ENCODE results near the gene SLC41A3.

GRCh38 chr3:125959317-125960065 lies 124.4 kb downstream of the SLC41A3 start:
- TF ChIP-seq CTCF (IDR thresholded peaks at IDR 0.05) (no peak), POLR2A (IDR thresholded peaks at IDR 0.05) (no peak)
